Mammary epithelial cell (primary cell): ENCODE data around the gene NUDT2.

Source experiments
- EZH2 ChIP-seq: IDR thresholded peaks from 2 replicates; pipeline ENCODE4 v1.6.1; 2012; ENCODE audit warnings: low read length, inconsistent platforms, borderline replicate concordance
- TF ChIP-seq, protein P1 (sequence below), 2 donors: IDR thresholded peaks in 1 of 2; conservative IDR thresholded peaks in 1 of 2; 2 replicates each; pipeline ENCODE4 v1.5.1; 2011 to 2012; ENCODE audit warnings: inconsistent platforms in 2 of 2, low read length in 2 of 2, mild to moderate bottlenecking in 2 of 2, control low read depth in 1 of 2, low read depth in 1 of 2; ENCODE audit not compliant: insufficient read depth in 1 of 2; ENCODE audit errors: extremely low read depth in 1 of 2

DNA sequence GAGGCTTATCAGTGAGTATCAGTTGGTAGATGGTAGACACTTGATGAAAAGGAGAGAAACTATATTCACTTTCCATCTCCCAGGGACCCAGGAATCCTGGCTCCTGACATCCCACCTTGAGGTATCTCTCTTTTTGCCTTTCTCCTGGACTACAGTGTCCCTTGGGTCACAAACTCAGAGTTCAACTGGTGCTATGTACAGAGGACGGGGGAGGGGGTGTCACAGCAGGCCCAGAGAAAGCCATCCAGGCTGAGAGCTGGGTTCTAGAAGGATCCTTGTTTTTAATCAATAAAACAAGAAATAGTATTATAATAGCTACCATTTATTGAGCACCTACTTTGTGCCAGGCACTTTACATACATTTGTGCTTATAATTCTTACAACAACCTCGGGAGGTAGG is 37.0 kb downstream of the NUDT2 start:
- no peak for TF ChIP-seq EZH2
- TF ChIP-seq, protein P1, sequence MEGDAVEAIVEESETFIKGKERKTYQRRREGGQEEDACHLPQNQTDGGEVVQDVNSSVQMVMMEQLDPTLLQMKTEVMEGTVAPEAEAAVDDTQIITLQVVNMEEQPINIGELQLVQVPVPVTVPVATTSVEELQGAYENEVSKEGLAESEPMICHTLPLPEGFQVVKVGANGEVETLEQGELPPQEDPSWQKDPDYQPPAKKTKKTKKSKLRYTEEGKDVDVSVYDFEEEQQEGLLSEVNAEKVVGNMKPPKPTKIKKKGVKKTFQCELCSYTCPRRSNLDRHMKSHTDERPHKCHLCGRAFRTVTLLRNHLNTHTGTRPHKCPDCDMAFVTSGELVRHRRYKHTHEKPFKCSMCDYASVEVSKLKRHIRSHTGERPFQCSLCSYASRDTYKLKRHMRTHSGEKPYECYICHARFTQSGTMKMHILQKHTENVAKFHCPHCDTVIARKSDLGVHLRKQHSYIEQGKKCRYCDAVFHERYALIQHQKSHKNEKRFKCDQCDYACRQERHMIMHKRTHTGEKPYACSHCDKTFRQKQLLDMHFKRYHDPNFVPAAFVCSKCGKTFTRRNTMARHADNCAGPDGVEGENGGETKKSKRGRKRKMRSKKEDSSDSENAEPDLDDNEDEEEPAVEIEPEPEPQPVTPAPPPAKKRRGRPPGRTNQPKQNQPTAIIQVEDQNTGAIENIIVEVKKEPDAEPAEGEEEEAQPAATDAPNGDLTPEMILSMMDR (conservative IDR thresholded peaks at IDR 0.05 in 1 of 2, IDR thresholded peaks at IDR 0.05 in 1 of 2; ENCODE audit: extremely low read depth in 1 of 2, insufficient read depth in 1 of 2, low read depth in 1 of 2, low read length in 2 of 2): no peak
